Measurements from ENCODE around the gene UBR4. TPM values are rescaled to one million over a fixed set of nuclear protein-coding genes. Genes with fewer than 3 reads are reported as not detected.

UBR4 gene
- total and polyA plus RNA-seq, 2 of the 8 experiments (the other 6 are each of a cell fraction or from before 2014, with no cell fraction given) = 139 to 152 TPM

DNA sequence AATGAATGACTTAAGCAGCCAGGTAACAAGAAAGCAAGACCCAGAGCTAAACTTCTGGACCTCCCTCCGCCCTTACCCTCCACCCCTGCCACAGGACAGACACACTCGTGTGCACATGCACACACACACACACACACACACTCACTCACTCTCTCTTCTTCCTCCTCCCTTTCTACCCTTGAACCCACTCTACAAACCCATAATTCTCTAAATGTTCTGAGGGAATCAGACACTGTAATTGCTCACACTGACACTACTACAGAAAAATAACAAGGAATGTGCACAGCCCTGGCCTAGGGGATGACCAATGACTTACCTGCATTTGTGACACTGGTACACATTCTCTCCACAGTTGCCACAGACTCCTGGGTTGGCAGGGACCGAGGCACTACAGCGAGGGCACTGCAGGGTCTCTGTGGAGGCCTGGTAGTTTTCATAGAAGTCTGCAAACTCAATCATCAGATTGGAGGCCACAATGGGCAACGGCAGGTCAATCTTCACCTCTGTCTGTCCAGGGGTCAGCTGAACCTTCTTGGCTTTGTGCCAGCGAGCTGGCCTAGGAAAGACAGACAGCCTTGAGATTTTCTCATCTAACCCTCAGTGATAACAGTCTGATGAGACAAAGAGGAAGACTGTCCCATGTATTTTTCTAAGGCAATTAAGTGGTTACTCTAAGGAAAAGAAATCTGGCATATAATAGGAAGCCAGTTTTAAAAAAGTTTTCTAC is 94.8 kb downstream of the UBR4 start:
- H3K79me1 ChIP-seq (ENCODE audit: low read depth, low read length) = no peaks in the 10 kb centered on the region; the same call in 1 of the 2 replicates
- 92% methylated on average over 6 of the region's 6 CpGs; no CpG with 5 or more reads in 1 of the 2 experiments for WGBS, 2 experiments (ENCODE audit: extremely low coverage in 1 of 2, insufficient coverage in 1 of 2, insufficient read length in 1 of 2, insufficient replicate concordance in 2 of 2, low coverage in 1 of 2, low lambda C conversion rate in 2 of 2, missing lambda C conversion rate in 1 of 2)
- no peak overlapping the region for H3K56ac ChIP-seq (replicated peaks; ENCODE audit: insufficient read length, low read depth, low read length)
- no peak for FAIRE-seq
- peaks cover 74 to 99% (median 95%) of the 10 kb centered on the region in 4 experiments for H3K36me3 ChIP-seq (ENCODE audit: control insufficient read depth in 2 of 4, insufficient read depth in 4 of 4, low read length in 3 of 4)
- H2BK120ac ChIP-seq (replicated peaks; ENCODE audit: low read depth, low read length) = no peak overlapping the region
- H4K20me1 ChIP-seq (replicated peaks in 1 of 2; ENCODE audit: control insufficient read depth in 1 of 2, insufficient read depth in 2 of 2, low read length in 2 of 2) = peaks cover 5 to 11% of the 10 kb centered on the region in 2 experiments
- no peaks in the 10 kb centered on the region for H3K79me2 ChIP-seq (ENCODE audit: control insufficient read depth in 1 of 2, insufficient read depth in 2 of 2, low read length in 2 of 2)
- H3K27ac ChIP-seq (ENCODE audit: low read depth, low read length) = no peak overlapping the region
- H3K9ac ChIP-seq (replicated peaks in 1 of 4; ENCODE audit: extremely low read depth in 1 of 4, low read depth in 3 of 4, low read length in 3 of 4) = no peak overlapping the region
- no peak for DNase-seq (ENCODE audit: low read depth in 1 of 2, low spot score in 2 of 2)
- no peak overlapping the region for H3K4me2 ChIP-seq (ENCODE audit: insufficient read depth in 1 of 2, low read depth in 2 of 2, low read length in 2 of 2)
- no peak overlapping the region for H2AK5ac ChIP-seq (ENCODE audit: low read depth, low read length)
- ChIA-PET POLR2A (ENCODE audit: partially characterized antibody) (no interaction called here), CTCF (ENCODE audit: partially characterized antibody) (no interaction called here)
- no peak overlapping the region for H3K23ac ChIP-seq (ENCODE audit: insufficient read length)
- no peak overlapping the region for H4K91ac ChIP-seq (replicated peaks; ENCODE audit: insufficient read length, low read length)
- no peak overlapping the region for H2BK20ac ChIP-seq (ENCODE audit: low read length)
- no peak overlapping the region for H3K4me3 ChIP-seq (ENCODE audit: extremely low read depth in 1 of 4, insufficient read depth in 2 of 4, low read depth in 3 of 4, low read length in 4 of 4)
- H3K4me1 ChIP-seq (replicated peaks in 1 of 4; ENCODE audit: control insufficient read depth in 3 of 4, insufficient read depth in 4 of 4, low read length in 3 of 4) = no peaks in the 10 kb centered on the region
- no peak overlapping the region for H3K18ac ChIP-seq (ENCODE audit: extremely low read depth, low read length)
- no peaks in the 10 kb centered on the region for H3K27me3 ChIP-seq (replicated peaks in 1 of 4; ENCODE audit: control insufficient read depth in 3 of 4, extremely low read depth in 1 of 4, insufficient read depth in 3 of 4, low read length in 3 of 4)
- H3K23me2 ChIP-seq (ENCODE audit: low read depth, low read length) = no peaks in the 10 kb centered on the region
- no peak overlapping the region for H2BK5ac ChIP-seq (ENCODE audit: low read depth, low read length)
- H4K5ac ChIP-seq (ENCODE audit: insufficient read length, low read depth, low read length) = no peak overlapping the region
- no peak overlapping the region for H3K4ac ChIP-seq (replicated peaks; ENCODE audit: insufficient read length, low read depth, low read length)
- no peak overlapping the region; the same call in 1 of the 2 replicates for H4K8ac ChIP-seq (ENCODE audit: extremely low read depth, insufficient read depth, low read length)
- no peak overlapping the region for H2BK15ac ChIP-seq (ENCODE audit: low read length)
- no peaks in the 10 kb centered on the region for H3K9me3 ChIP-seq (ENCODE audit: insufficient read depth in 2 of 2, low read depth in 1 of 2, low read length in 1 of 2)
- no peak overlapping the region for H2AFZ ChIP-seq (ENCODE audit: low read length)
- no peak overlapping the region for H3K14ac ChIP-seq (ENCODE audit: insufficient read length)
- H2BK12ac ChIP-seq (ENCODE audit: low read depth, low read length) = no peak overlapping the region
- TF ChIP-seq SIN3A (conservative IDR thresholded peaks at IDR 0.05 in 1 of 2, IDR thresholded peaks at IDR 0.05 in 1 of 2; ENCODE audit: low read depth in 1 of 2, low read length in 2 of 2) (no peak), SRF (IDR thresholded peaks at IDR 0.05; ENCODE audit: low read depth, low read length) (no peak), NRF1 (IDR thresholded peaks at IDR 0.05; ENCODE audit: low read depth, low read length) (no peak), SP2 (IDR thresholded peaks at IDR 0.05; ENCODE audit: low read length) (no peak), RXRA (IDR thresholded peaks at IDR 0.05; ENCODE audit: insufficient read depth, low read depth, low read length) (no peak), GTF2F1 (IDR thresholded peaks at IDR 0.05; ENCODE audit: borderline replicate concordance, low read depth, low read length) (no peak), CTBP2 (IDR thresholded peaks at IDR 0.05; ENCODE audit: borderline replicate concordance, insufficient read depth, insufficient read length, low read length) (no peak), BRCA1 (IDR thresholded peaks at IDR 0.05; ENCODE audit: low read depth, low read length) (no peak)
- TF ChIP-seq, protein P1, sequence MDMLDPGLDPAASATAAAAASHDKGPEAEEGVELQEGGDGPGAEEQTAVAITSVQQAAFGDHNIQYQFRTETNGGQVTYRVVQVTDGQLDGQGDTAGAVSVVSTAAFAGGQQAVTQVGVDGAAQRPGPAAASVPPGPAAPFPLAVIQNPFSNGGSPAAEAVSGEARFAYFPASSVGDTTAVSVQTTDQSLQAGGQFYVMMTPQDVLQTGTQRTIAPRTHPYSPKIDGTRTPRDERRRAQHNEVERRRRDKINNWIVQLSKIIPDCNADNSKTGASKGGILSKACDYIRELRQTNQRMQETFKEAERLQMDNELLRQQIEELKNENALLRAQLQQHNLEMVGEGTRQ (IDR thresholded peaks at IDR 0.05; ENCODE audit: low read length) = no peak
